ENCODE results near the gene SLC2A9. TPM values are rescaled to one million over a fixed set of nuclear protein-coding genes. Genes with fewer than 3 reads are reported as not detected.

The SLC2A9 gene
- total and polyA plus RNA-seq, 2 of the 4 experiments (the other 2 are of a cell fraction), result 0.72 to 2.1 TPM

GRCh38 chr4:10036807-10037342 is 15.6 kb upstream of the SLC2A9 start:
- Histone ChIP-seq H3K56ac (ENCODE audit: extremely low read depth, insufficient read depth, low read length) (no peak overlapping the region), H3K4me3 (ENCODE audit: insufficient read depth, low read depth, low read length) (no peak overlapping the region), H2AK5ac (ENCODE audit: low read depth, low read length) (no peak overlapping the region), H3K4me2 (ENCODE audit: low read depth, low read length) (no peak overlapping the region), H2BK20ac (ENCODE audit: low read depth, low read length) (no peak overlapping the region), H3K4ac (ENCODE audit: low read depth, low read length) (no peak overlapping the region), H3K23ac (ENCODE audit: low read depth, low read length) (no peak overlapping the region), H3K18ac (ENCODE audit: low read depth, low read length) (no peak overlapping the region), H2AK9ac (replicated peaks; ENCODE audit: low read depth, low read length, poor library complexity) (no peak overlapping the region), H2BK5ac (ENCODE audit: low read depth, low read length, poor library complexity, severe bottlenecking) (no peak overlapping the region), H3K27me3 (ENCODE audit: control insufficient read depth, insufficient read depth, low read length) (no peaks in the 10 kb centered on the region), H3K27ac (ENCODE audit: insufficient read depth, low read length) (no peak overlapping the region), H2BK15ac (ENCODE audit: low read depth, low read length) (no peak overlapping the region), H3K9ac (ENCODE audit: low read depth, low read length) (no peak overlapping the region), H3K14ac (replicated peaks; ENCODE audit: low read depth, low read length) (no peak overlapping the region), H4K5ac (ENCODE audit: low read depth, low read length) (no peak overlapping the region), H3K79me1 (ENCODE audit: low read depth in 1 of 2, low read length in 2 of 2) (no peaks in the 10 kb centered on the region), H4K8ac (ENCODE audit: low read depth in 2 of 2, low read length in 2 of 2) (no peak overlapping the region), H3K36me3 (ENCODE audit: control insufficient read depth, insufficient read depth, low read length) (no peaks in the 10 kb centered on the region), H4K91ac (ENCODE audit: insufficient read depth, low read depth, low read length) (no peak overlapping the region), H3K9me1 (ENCODE audit: insufficient read depth, low read length) (peaks cover 7% of the 10 kb centered on the region), H4K20me1 (ENCODE audit: insufficient read depth, low read length) (no peaks in the 10 kb centered on the region), H3K9me3 (ENCODE audit: control insufficient read depth, insufficient read depth, low read length) (no peaks in the 10 kb centered on the region), H3K4me1 (ENCODE audit: control insufficient read depth, insufficient read depth, low read length) (peaks cover 19% of the 10 kb centered on the region), H2BK120ac (ENCODE audit: low read depth, low read length) (no peak overlapping the region), H2AFZ (replicated peaks; ENCODE audit: low read length, poor library complexity) (no peak overlapping the region)
- ATAC-seq (ENCODE audit: low read depth) (no peak), DNase-seq (no peak)
- TF ChIP-seq SMC3 (IDR thresholded peaks at IDR 0.05; ENCODE audit: low read depth, low read length) (no peak), ELK1 (IDR thresholded peaks at IDR 0.05; ENCODE audit: borderline replicate concordance, low read depth, low read length) (no peak), MXI1 (IDR thresholded peaks at IDR 0.05; ENCODE audit: borderline replicate concordance, low read depth, low read length) (no peak), USF2 (IDR thresholded peaks at IDR 0.05; ENCODE audit: low read depth, low read length) (no peak), RFX5 (IDR thresholded peaks at IDR 0.05; ENCODE audit: low read depth, low read length) (no peak), CEBPB (IDR thresholded peaks at IDR 0.05; ENCODE audit: low read depth, low read length) (no peak), BHLHE40 (IDR thresholded peaks at IDR 0.05; ENCODE audit: low read depth, low read length) (no peak), CHD1 (IDR thresholded peaks at IDR 0.05; ENCODE audit: low read depth, low read length) (no peak), NFE2L2 (IDR thresholded peaks at IDR 0.05; ENCODE audit: low read depth, low read length) (no peak), MAZ (IDR thresholded peaks at IDR 0.05; ENCODE audit: borderline replicate concordance, low read depth, low read length) (no peak), RCOR1 (IDR thresholded peaks at IDR 0.05; ENCODE audit: insufficient replicate concordance, low read length) (no peak), POLR2A (IDR thresholded peaks at IDR 0.05; ENCODE audit: low read depth, low read length) (no peak), CTCF (conservative IDR thresholded peaks at IDR 0.05; ENCODE audit: low read depth, low read length) (no peak), FOS (IDR thresholded peaks at IDR 0.05; ENCODE audit: low read depth, low read length) (no peak), RAD21 (IDR thresholded peaks at IDR 0.05; ENCODE audit: low read length) (no peak), MAFK (IDR thresholded peaks at IDR 0.05; ENCODE audit: low read depth, low read length) (no peak)
- in situ Hi-C loops (cut with MboI; ENCODE audit: low sequenced_read_pairs), result no loop called here
- intact Hi-C loops (cut with micrococcal nuclease), result no loop called here
- dilution Hi-C loops (cut with HindIII; ENCODE audit: low sequenced_read_pairs, unreplicated experiment), result no loop called here
- BruUV-seq (replicated peaks), result no TSS peak
- ChIA-PET POLR2A (ENCODE audit: unreplicated experiment) (no interaction called here), CTCF (no interaction called here)
- 96% methylated on average over 5 of the region's 10 CpGs; no CpG with 5 or more reads in 1 of the 2 experiments for WGBS, 2 experiments (ENCODE audit: extremely low coverage in 2 of 2, insufficient read length in 1 of 2)
